C4-2B (cell line): ENCODE measurements around the gene DHX58.
A peak's percentile ranks its signal among the peaks of the same experiment; 100 is the strongest.

ENCODE experiments used
- H3K27ac ChIP-seq: fragments of 450-650 bp; 2 replicates; pipeline ENCODE4 v1.5.1; 2017
- ZFX ChIP-seq: fragments of 450-650 bp; IDR thresholded peaks from 2 replicates; pipeline ENCODE4 v1.6.1; 2017
- TF ChIP-seq, protein P1 (sequence below): fragments of 450-650 bp; conservative IDR thresholded peaks from 2 replicates; pipeline ENCODE4 v1.5.1; 2017; ENCODE audit warnings: mild to moderate bottlenecking

Gene DHX58

DNA sequence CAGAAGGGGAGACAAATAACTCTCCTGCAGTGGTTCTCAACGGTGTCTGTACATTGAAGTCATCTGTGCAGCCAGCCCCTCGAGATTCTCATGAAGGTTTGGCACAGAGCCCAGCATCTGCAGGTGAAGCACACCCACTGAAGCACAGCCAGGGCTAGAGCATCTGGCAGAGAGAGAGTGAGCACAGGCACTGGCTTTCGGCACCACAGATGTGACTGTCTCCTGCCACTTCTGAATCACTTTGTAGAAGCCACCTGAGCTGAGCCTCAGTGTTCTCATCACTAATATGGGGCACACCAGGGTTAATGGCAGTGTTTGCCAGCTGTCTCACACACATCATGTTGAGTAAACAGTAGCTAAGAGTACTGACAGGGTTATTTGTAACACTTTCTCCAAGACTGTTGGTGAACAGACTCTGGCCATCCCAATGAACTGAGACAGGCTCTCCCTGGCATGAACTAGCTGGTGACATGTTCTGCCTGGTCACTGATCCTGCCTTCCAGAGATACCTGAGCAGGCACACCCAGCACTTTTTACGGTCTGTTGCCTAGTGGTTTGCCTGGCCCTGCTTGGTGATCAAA is 21.0 kb upstream of the DHX58 start:
- TF ChIP-seq ZFX, result no peak
- TF ChIP-seq, protein P1, sequence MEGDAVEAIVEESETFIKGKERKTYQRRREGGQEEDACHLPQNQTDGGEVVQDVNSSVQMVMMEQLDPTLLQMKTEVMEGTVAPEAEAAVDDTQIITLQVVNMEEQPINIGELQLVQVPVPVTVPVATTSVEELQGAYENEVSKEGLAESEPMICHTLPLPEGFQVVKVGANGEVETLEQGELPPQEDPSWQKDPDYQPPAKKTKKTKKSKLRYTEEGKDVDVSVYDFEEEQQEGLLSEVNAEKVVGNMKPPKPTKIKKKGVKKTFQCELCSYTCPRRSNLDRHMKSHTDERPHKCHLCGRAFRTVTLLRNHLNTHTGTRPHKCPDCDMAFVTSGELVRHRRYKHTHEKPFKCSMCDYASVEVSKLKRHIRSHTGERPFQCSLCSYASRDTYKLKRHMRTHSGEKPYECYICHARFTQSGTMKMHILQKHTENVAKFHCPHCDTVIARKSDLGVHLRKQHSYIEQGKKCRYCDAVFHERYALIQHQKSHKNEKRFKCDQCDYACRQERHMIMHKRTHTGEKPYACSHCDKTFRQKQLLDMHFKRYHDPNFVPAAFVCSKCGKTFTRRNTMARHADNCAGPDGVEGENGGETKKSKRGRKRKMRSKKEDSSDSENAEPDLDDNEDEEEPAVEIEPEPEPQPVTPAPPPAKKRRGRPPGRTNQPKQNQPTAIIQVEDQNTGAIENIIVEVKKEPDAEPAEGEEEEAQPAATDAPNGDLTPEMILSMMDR, result no peak
- peak overlapping the region; percentile 93 for H3K27ac ChIP-seq

DNA sequence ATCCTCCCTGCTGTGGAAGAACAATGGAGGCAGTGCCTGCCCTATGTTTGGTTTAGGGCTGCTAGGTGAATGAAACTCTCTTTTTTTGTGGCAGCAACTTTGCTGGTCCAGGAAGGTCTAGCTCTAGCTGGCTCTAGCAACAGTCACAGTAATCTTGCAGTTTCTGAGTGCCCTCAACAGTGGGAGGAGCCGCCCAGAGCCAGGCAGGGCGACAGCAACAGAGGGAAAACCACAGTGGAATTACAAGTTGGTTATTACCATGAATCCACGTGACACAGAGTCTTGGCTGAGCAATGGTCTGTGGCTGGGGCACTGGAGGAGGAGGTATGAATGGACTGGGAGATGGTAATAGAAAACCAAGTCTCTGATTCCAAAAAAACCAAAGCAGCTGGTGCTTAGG is 20.4 kb upstream of the DHX58 start:
- no peak overlapping the region for H3K27ac ChIP-seq
- no peak for TF ChIP-seq ZFX
- TF ChIP-seq, protein P1, result no peak

DNA sequence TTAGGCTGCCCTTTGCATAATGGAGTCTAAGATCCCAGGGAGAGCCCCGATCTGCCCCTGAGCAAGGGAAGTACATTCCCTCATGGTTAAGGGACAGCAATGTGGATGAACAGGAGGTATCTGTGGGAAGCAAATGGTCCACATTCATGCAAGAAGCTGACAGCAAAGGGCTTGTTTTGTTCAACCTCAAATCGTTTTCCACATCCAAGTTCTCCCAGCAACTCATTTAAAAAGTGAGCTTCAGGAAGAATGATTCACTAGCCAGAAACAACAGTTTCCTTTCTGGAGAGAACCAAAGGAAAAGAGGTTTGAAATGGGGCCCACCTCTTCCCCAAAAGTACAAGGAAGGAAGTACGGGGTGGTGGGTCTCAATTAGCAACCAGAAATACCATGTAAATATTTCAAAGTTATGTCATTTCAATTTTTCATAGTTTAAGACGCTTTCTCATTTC is 19.5 kb upstream of the DHX58 start:
- no peak overlapping the region for H3K27ac ChIP-seq
- TF ChIP-seq, protein P1, result no peak
- TF ChIP-seq ZFX, result no peak

DNA sequence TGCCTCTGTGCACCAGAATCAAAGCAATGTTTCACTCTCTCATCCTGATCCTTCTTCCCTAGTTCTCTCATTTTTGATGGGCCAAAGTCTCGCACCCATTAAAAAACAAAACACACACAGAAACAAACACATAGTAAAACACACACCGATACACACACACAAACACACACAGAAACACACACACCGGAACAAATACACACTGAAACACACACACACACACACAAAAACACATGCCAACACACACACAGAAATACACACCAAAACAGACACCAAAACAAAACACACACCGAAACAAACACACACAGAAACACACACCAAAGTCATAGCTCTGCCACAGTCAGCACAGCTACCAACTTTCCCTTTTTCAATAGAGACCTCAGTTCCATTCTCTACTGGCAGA is 18.7 kb upstream of the DHX58 start:
- TF ChIP-seq, protein P1, result no peak
- no peak for TF ChIP-seq ZFX
- H3K27ac ChIP-seq, result no peak overlapping the region

DNA sequence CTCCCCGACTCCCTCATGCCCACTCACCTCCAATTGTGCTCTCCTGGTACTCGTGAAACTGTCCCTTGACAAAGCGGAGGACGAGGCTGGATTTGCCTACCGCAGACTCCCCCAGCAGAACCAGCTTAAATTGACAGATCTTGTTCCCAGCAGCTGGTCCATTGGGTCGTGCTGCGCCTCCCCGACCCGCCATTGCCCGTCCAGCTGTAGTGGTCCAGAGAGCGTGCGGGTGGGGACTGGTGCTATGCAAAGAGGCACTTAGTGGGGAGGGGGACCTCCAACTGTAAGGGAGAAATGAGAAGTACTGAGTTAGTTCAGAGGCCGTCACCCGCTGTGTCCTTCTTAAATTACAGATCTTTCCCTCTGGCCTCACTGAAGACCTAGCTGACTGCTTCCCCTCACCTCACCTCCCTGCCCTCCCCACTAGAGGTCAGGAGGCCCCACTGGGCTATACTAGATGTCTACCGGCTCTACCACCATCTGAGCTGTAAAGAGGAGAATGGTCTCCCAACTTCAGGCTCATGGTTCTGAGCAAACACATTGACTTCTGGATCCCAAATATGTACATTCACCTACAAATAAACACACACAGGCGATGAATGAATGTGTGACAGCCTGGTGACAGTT is 17.9 kb upstream of the DHX58 start:
- no peak for TF ChIP-seq ZFX
- TF ChIP-seq, protein P1, result no peak

DNA sequence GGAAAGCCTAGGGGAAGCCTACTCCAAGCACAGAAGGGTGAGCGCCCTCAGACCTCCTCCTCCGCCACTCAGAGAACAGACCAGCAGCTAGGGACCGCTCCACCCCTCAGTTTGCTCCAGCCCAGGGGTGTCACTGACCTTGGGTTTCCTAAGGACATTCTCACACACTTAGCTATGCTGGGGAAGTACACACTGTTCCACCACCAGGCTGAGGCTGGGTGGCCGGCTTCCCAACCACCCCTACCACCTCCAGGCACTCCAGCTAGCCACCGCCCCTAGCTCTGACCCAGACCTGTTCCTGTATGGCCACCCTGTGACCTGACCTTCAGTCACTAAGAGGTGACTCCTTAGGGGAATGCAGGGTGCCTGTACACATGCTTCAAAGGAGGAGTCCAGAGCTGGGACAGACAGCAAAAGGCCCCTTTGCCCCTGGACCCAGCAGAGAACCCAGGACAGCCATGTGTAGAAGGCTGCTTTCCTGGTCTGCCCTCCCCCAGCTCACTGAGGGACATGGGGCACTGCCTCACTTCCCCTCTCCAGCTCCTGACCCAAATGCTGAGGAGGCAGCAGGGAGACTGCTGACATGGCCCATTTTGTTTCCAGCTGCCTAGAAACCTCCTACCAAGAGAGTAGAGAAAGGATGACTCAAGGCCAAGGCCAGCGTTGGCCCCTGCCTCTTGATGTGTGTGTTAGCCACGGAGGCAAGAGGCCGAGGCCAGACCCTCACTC is 16.8 kb upstream of the DHX58 start:
- TF ChIP-seq, protein P1, result no peak
- no peak for TF ChIP-seq ZFX
- H3K27ac ChIP-seq, result no peak overlapping the region

More for the DNA sequence above, 17.9 kb upstream of the DHX58 start:
- no peak overlapping the region for H3K27ac ChIP-seq

DNA sequence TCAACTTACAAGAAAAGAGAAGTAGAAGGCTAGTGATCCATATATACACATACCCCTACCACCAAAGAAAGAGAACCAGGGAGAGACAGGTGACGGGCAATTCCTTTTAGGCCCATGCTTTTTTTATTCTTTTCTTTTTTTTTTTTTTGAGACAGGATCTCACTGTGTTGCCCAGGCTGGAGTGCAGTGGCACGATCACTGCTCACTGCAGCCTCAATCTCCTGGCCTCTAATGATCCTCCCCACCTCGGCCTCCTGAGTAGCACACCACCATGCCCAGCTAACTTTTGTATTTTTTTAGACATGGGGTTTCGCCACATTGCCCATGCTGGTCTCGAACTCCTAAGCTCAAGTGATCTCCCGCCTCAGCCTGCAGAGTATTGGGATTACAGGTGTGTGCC is 14.9 kb upstream of the DHX58 start:
- TF ChIP-seq, protein P1, result no peak
- no peak for TF ChIP-seq ZFX
- no peak overlapping the region for H3K27ac ChIP-seq
